GM18499 (cell line): ENCODE data around the gene SAMD9.
A peak's percentile ranks its signal among the peaks of the same experiment; 100 is the strongest.
"Not testable (repeated sequence)": the region's sequence is repeated elsewhere in the genome, so short reads cannot be mapped to it uniquely, and the experiment has no call there.

Experiments
- ATAC-seq: cut with Tn5 transposase; IDR thresholded peaks from one replicate; pipeline ENCODE4 v1.9.1; 2021; ENCODE audit warnings: moderate number of reproducible peaks; ENCODE audit not compliant: insufficient read depth, unreplicated experiment

SAMD9 gene

DNA sequence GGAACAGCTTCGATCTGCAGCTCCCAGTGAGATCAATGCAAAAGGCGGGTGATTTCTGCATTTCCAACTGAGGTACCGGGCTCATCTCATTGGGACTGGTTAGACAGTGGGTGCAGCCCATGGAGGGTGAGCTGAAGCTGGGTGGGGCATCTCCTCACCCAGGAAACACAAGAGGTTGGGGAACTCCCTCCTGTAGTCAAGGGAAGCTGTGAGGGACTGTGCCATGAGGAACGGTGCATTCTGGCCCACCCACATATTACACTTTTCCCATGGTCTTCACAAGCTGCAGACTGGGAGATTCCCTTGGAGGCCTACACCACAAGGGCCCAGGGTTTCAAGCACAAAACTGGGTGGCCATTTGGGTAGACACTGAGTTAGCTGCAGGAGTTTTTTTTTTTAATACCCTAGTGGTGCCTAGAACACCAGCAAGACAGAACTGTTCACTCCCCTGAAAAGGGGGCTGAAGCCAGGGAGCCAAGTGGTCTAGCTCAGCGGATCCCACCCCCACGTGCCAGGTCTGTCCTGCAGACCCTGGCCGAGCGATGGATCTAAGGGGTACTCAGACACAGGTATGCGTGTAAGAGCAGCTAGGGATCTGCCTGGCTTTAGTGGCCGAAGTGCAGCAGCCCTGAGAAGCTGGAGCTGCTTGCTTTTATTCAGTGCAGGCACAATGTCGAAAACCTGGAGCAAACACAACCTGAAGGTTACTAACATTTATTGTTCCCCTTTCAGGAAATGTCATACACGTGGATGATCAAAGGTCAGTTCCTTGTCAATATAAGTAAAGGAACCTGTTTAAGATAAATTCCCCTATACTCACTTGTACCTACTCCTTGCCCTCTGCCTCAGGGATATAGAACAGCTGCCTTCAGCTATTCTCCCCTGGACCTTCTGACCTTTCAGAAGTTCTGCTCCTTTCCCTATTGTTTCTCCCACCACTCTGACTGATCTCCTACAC lies 3.1 kb upstream of the SAMD9 start:
- ATAC-seq = no peak

DNA sequence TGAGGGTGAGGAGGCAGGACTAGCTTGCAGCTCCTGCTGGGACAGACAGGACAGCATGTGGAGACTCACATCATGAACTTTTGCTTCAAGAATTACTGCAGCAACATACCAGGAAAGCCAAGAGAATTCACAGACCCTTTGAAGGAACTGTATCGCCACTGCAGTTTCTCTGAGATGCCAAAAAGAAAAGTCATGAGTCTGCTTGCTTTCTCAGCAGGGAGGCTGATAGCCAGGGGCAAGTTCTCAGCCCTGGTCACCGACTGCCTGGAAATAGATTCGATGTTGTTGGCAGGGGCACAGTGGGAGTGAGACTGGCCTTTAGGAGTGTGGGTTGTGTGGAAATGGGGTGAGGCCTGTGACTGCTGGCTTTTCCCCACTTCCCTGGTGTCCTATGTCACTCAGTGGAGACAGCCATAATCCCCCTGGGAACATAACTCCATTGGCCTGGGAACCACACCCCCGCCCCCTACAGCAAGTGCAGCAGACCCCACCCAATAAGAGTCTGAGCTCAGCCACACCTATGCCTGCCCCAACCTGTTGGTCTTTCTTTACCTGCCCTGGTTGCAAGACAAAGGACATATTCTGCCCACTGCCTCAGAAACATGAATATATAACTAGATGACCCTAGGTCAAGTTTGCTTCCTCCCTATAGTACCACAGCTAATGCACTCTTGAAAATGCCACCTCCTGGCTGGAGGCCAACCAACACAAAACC lies 1.6 kb upstream of the SAMD9 start:
- no peak for ATAC-seq

- no peak for ATAC-seq
These were observed 452 bp downstream of the SAMD9 start for GRCh38 chr7:93117327-93117726.

DNA sequence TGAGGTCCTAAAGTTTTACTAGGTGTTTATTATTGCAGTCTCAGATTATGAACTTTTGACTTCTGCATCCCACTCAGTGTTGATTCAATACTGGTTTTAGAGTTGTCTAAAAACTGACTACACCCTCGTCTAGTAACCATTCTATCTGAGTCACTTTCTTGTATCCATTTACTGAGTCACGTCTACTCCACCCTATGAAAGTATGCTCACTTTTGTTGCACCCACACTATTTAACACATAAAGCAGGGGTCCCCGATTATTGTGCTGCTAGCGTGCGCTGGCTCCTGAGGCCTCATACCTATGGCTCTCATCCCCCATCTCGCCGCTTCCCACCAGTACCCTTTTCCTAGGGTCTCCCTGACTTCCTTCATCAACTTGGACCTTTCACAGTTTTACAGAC lies 2.0 kb downstream of the SAMD9 start:
- no peak for ATAC-seq

DNA sequence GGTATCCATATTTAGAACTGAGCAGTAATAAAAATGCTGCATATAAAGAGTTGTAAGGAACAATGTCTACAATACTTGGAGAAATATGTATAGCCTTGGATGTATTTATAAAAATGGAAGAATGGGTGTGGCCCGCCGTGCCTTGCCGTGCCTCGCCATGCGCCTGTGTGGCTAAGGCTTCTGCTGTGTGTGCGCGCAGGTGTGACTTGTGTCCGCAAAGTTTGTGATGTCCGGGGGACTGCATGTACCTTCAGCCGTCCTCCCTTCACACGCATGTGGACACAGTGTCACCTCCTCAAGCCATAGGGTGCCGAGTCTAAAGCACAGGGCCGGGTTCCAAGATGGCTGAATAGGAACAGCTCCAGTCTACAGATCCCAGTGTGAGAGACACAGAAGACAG lies 9.8 kb downstream of the SAMD9 start:
- no peak for ATAC-seq

DNA sequence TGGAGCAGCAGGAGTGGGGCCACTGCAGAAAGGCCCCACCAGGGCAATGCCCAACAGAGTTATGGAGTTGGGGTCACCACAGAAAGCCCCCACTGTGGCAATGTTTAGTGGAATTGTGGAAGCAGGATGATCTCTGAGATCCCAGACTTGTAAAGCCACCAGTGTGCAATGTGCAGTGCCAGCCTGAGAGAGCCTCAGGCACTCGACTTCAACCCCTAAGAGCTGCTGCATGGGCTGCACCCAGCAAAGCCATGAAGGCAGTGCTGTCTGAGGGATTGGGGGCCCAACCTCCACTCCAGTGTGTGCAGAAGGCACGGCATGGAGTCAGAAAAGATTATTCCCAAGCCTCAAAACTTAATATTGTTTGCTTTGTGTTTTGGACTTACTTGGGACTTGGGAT lies 20.4 kb downstream of the SAMD9 start:
- ATAC-seq = no peak

DNA sequence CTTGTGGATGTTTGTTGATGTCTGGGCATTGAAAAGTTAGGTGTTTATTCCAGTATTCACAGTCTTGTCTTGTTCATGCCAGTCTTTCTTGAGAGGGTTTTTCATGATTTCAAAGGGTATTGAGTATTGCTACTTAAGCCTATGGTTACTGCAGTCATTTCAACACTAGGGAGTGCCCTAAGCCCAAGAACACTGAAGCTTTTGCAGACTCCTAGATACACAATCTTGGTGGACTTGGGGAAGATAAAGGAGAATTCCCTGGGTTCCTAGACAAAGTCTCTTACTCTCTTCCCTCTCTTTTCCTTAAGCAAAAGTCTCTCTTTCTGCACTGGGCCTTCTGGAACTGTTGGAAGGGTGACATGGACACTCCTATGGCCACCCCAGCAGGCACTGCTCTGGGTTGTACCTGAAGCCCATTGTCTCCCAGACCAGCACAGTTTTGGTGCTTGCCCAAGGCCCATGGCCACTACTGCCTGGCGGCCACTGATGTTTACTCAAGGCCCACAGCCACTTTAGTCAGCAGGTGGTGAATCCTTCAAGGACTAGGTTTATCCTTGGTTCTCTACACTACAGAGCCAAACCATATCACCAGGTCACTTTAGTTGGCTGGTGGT lies 24.9 kb downstream of the SAMD9 start:
- ATAC-seq = peak; percentile 64

- not testable (repeated sequence) for ATAC-seq
These were observed 44.4 kb downstream of the SAMD9 start for GRCh38 chr7:93073357-93073756.

DNA sequence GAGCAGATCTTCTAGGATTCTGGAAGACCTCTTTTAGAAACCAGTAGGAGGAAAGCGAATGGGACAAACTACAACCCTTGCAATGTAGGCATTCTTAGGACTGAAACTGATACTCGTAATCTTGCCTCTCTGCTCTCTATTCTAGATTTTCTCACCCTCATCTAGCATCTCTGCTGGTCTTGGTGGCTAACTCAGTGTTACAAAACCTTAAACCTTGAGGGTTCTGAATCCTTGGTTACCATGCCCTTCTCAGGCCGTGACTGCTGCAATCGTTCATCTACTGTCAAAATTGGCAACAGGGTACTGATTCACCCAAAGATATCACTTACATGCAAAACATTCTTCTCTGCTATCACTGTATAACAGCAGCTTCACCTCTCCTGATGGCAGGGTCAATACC lies 55.2 kb downstream of the SAMD9 start:
- ATAC-seq = no peak

DNA sequence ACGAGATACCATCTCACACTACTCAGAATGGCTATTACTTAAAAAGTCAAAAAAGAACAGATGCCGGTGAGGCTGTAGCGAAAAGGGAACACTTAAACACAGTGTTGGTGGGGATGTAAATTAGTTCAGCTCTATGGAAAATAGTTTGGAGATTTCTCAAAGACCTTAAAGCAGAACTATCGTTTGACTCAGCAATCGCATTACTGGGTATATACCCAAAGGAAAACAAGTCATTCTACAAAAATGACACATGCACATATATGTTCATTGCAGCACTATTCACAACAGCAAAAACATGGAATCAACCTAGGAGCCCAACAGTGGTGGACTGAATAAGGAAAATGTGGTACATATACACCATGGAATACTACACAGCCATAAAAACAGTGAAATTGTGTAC lies 56.9 kb downstream of the SAMD9 start:
- ATAC-seq = no peak

DNA sequence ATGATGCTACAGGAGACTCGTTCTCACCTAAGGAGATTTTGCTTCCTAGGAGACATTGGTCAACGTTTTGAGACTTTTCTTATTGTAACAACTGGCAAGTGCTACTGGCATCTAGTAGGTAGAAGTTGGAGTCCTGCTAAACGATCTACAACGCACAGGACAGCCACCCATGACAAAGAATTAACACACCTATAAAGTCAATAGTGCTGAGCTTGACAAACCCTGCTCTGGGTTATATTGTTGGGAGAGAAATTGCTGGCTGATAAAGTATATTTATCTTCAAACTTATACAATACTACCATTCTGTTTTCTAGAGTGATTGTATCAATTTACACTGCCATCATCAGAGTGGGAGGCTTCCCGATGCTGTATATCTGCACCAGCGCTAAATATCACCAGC lies 57.8 kb downstream of the SAMD9 start:
- ATAC-seq = no peak

DNA sequence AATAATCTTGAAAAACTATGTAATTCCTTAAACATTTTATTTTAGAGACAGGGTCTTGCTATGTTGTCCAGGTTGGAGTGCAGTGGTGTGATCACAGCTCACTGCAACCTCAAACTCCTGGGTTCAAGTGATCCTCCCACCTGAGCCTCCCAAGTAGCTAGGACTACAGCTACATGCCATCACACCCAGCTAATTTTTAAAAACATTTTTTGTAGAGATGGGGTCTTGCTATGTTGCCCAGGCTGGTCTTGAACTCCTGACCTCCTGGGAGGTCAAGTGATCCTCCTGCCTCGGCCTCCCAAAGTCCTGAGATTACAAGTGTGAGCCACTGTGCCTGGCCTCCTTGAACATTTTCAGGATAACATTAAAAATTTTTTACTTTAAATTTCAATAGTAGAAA lies 61.2 kb downstream of the SAMD9 start:
- ATAC-seq = not testable (repeated sequence)

DNA sequence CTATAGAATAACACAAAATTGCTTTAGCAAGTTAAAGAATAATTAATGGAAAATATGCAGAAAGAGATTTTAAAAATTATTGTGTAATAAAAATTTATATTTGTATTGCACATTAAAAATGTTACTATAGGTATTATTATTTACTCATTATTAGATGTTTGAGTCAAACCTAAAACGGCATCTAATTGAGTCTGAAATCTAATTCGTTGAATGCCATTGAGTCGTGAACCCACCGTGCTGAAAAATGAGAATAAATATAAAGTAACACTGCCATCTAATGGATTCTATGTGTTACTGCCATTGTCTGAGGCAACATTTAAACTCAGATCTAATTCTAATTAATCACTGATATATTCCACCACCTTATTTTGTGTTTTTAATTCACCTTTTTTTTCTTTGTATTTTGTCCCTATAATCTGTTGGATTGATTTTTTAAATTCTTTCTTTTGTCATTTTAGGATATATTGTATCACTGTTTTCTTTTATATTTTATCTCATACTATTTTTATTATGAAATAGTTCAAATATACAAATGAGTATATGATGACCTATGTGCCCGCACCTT lies 62.2 kb downstream of the SAMD9 start:
- ATAC-seq = no peak

DNA sequence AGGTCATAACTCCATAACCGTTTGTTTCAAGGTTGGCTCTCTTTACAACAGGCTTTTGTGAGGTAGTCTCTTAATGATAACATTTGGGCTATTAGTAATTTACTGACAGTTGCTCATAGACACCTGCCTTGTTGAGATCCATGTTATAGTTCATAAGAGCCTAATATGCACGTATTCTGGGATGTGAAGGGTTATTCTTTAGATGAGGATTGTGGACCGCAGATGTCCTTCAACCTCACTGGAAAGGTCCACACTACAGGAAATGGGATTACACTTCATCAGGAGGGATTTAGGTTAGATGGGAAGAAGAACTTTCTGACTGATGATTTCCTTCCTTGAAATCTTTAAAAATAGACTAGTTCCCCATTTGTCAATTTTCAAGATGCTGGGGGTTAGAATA lies 62.8 kb downstream of the SAMD9 start:
- no peak for ATAC-seq

- ATAC-seq = no peak
These were observed 63.5 kb downstream of the SAMD9 start for GRCh38 chr7:93053949-93054943.

DNA sequence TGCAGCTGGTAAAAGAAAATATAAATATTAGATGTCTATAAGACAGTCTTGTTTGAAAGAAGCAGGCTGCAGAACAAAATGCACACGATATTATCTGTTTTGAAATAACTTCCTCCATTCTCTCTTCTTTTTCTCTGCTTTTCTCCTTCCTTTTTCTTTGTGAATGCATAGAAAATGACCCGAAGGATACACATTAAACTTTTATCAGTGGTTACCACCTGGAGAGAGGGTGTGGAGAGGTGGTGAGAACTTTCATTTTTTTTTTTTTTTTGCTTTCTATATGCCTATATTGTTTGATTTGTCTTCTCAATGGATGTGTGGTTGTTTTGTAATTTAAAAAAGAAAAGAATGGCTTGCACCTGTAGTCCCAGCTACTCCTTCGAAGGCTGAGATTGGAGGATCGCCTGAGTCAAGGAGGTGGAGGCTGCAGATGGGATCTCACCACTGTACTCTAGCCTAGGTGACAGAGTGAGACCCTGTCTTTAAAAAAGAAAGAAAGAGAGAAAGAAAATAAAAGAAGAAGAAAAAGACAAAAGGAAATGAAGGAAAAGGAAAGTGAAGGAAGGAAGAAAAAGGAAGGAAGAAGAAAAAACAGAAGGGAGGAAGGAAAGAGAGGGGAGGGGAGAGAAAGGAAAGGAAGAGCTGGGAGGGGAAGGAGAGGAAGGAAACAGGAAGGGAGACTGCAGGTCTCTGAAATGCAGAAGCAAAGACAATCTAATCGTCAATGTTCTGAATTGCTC lies 64.4 kb downstream of the SAMD9 start:
- ATAC-seq = no peak

GRCh38 chr7:93051660-93052059 lies 66.1 kb downstream of the SAMD9 start:
- ATAC-seq = no peak
